LNCAP (cell line): ENCODE results near the gene DAPK2.

Experiments used
- CTCF ChIP-seq: fragments of 450-650 bp; IDR thresholded peaks from 2 replicates; pipeline ENCODE4 v1.5.1; 2017; ENCODE audit warnings: mild to moderate bottlenecking

DAPK2 gene

GRCh38 chr15:63945007-63945788 is 101.1 kb downstream of the DAPK2 start:
- peak; percentile 96 for TF ChIP-seq CTCF

- TF ChIP-seq CTCF: no peak
Observed at GRCh38 chr15:63944681-63944955, 101.7 kb downstream of the DAPK2 start.

GRCh38 chr15:63943829-63944680 is 102.2 kb downstream of the DAPK2 start:
- TF ChIP-seq CTCF: no peak

- TF ChIP-seq CTCF: no peak
Observed at GRCh38 chr15:63942486-63943365, 103.6 kb downstream of the DAPK2 start.

- TF ChIP-seq CTCF: no peak
Observed at GRCh38 chr15:63941698-63942465, 104.4 kb downstream of the DAPK2 start.

GRCh38 chr15:63940966-63941620 is 105.2 kb downstream of the DAPK2 start:
- TF ChIP-seq CTCF: no peak
